Urothelium cell line (cell line): ENCODE measurements around the gene COL6A6.

Experiments
- DNase-seq: peaks from one replicate; pipeline ENCODE4 v3.0.0; 2011; ENCODE audit warnings: low spot score, mixed read lengths
- FAIRE-seq: peaks from 2 replicates; lab custom pipeline; 2011; peaks lifted over from hg19 to GRCh38; lab: Jason Lieb, UNC

The COL6A6 gene

GRCh38 chr3:130516645-130517512, at the start of gene COL6A6:
COL6A6 (plus strand) TSS chr3:130517177; CDS start chr3:130560365, 43,188 bp downstream.
- FAIRE-seq (no peak), DNase-seq (peak; percentile 25)

GRCh38 chr3:130468311-130468710, 48.7 kb upstream of the COL6A6 start:
- DNase-seq (no peak), FAIRE-seq (no peak)

- FAIRE-seq (no peak), DNase-seq (no peak)
Measured at GRCh38 chr3:130470126-130470525, 46.9 kb upstream of the COL6A6 start.

- DNase-seq (no peak), FAIRE-seq (no peak)
Measured at GRCh38 chr3:130473416-130473815, 43.6 kb upstream of the COL6A6 start.

- DNase-seq (peak; percentile 36), FAIRE-seq (no peak)
Measured at GRCh38 chr3:130480736-130481135, 36.2 kb upstream of the COL6A6 start.

- DNase-seq = no peak
- no peak for FAIRE-seq
Measured at GRCh38 chr3:130488288-130488687, 28.7 kb upstream of the COL6A6 start.

GRCh38 chr3:130488769-130489450, 28.1 kb upstream of the COL6A6 start:
- FAIRE-seq (no peak), DNase-seq (no peak)

- DNase-seq (no peak), FAIRE-seq (no peak)
Measured at GRCh38 chr3:130490241-130490640, 26.7 kb upstream of the COL6A6 start.

GRCh38 chr3:130491431-130491830, 25.5 kb upstream of the COL6A6 start:
- peak; percentile 14 for DNase-seq
- no peak for FAIRE-seq

GRCh38 chr3:130504701-130505100, 12.3 kb upstream of the COL6A6 start:
- DNase-seq (no peak), FAIRE-seq (no peak)

GRCh38 chr3:130506031-130506430, 10.9 kb upstream of the COL6A6 start:
- FAIRE-seq = no peak
- no peak for DNase-seq

GRCh38 chr3:130507746-130508145, 9.2 kb upstream of the COL6A6 start:
- DNase-seq (no peak), FAIRE-seq (no peak)

GRCh38 chr3:130509008-130509407, 8.0 kb upstream of the COL6A6 start:
- FAIRE-seq = no peak
- no peak for DNase-seq

- FAIRE-seq (no peak), DNase-seq (no peak)
Measured at GRCh38 chr3:130514681-130515080, 2.3 kb upstream of the COL6A6 start.

GRCh38 chr3:130515755-130516154, 1.2 kb upstream of the COL6A6 start:
- DNase-seq (no peak), FAIRE-seq (no peak)

GRCh38 chr3:130517602-130518001, 625 bp downstream of the COL6A6 start:
- DNase-seq (no peak), FAIRE-seq (no peak)

- DNase-seq (no peak), FAIRE-seq (no peak)
Measured at GRCh38 chr3:130519754-130520153, 2.8 kb downstream of the COL6A6 start.

GRCh38 chr3:130522399-130522798, 5.4 kb downstream of the COL6A6 start:
- DNase-seq (no peak), FAIRE-seq (no peak)

- FAIRE-seq = no peak
Measured at GRCh38 chr3:130527426-130527825, 10.4 kb downstream of the COL6A6 start.

GRCh38 chr3:130528120-130528519, 11.1 kb downstream of the COL6A6 start:
- DNase-seq (no peak), FAIRE-seq (no peak)

More at GRCh38 chr3:130527426-130527825, 10.4 kb downstream of the COL6A6 start:
- DNase-seq = no peak

- FAIRE-seq = no peak
Measured at GRCh38 chr3:130529486-130530215, 12.7 kb downstream of the COL6A6 start.

More at GRCh38 chr3:130529486-130530215, 12.7 kb downstream of the COL6A6 start:
- DNase-seq = no peak
